A549 (cell line): Measurements from ENCODE around the gene HRH4. TPM values are rescaled to one million over a fixed set of nuclear protein-coding genes. Genes with fewer than 3 reads are reported as not detected.

Experiments used
- ATAC-seq, 2 experiments: fragments of 200-7000 bp in 1 of 2; fragments of >200 bp in 1 of 2; cut with Nextera tagmentation in 1 of 2; cut with Tn5 transposase in 1 of 2; 3 replicates each; pipeline versions ENCODE4 v1.8.0 to v1.9.1; 2018 to 2020; ENCODE audit warnings: mild to moderate bottlenecking in 1 of 2, moderate library complexity in 1 of 2
- CTCF ChIA-PET: fragments of 300-600 bp; sonication (Branson Sonifier 250); formaldehyde crosslinking; extraction: SDS; loops from one replicate; lab custom pipeline; 2021; ENCODE audit warnings: antibody characterized with exemption, inconsistent platforms; lab: Yijun Ruan, JAX
- POLR2A ChIA-PET: fragments of 350-600 bp; formaldehyde crosslinking; extraction: SDS; loops from one replicate; lab custom pipeline; 2021; ENCODE audit warnings: antibody characterized with exemption, inconsistent platforms; lab: Yijun Ruan, JAX
- DNase-seq, 2 experiments: peaks; one replicate each; pipeline versions ENCODE4 v3.0.0 to v3.0.0-alpha.2; 2011 to 2016; ENCODE audit warnings: low read depth in 1 of 2, low spot score in 1 of 2
- FAIRE-seq: peaks from 2 replicates; lab custom pipeline; 2011; peaks lifted over from hg19 to GRCh38; lab: Jason Lieb, UNC
- H3K27ac ChIP-seq, 2 experiments: fragments of >200 bp; sonication (Bioruptor Twin); formaldehyde crosslinking; 3 replicates each; pipeline ENCODE4 v1.5.1; 2016 to 2017
- H3K4me1 ChIP-seq: fragments of >200 bp; sonication (Bioruptor Twin); formaldehyde crosslinking; 3 replicates; pipeline ENCODE4 v1.6.1; 2016
- H3K4me2 ChIP-seq: fragments of >200 bp; sonication (Bioruptor Twin); formaldehyde crosslinking; 3 replicates; pipeline ENCODE4 v1.6.1; 2016
- H3K4me3 ChIP-seq: fragments of >200 bp; sonication (Bioruptor Twin); formaldehyde crosslinking; 3 replicates; pipeline ENCODE4 v1.5.1; 2016
- H3K9me3 ChIP-seq: fragments of >200 bp; sonication (Bioruptor Twin); formaldehyde crosslinking; 3 replicates; pipeline ENCODE4 v1.6.1; 2016
- ATOH8 ChIP-seq: fragments of 250-450 bp; sonication (Bioruptor Pico); IDR thresholded peaks from 2 replicates; pipeline ENCODE4 v1.5.0; 2020; ENCODE audit warnings: low read depth, mild to moderate bottlenecking, moderate library complexity
- BCL3 ChIP-seq: fragments of >200 bp; sonication (Bioruptor Twin); formaldehyde crosslinking; IDR thresholded peaks from 3 replicates; pipeline ENCODE4 v1.6.1; 2016
- CBX2 ChIP-seq: fragments of 200-600 bp; sonication (generic); IDR thresholded peaks from 2 replicates; pipeline ENCODE4 v1.6.1; 2016; ENCODE audit warnings: low read depth, mild to moderate bottlenecking, borderline replicate concordance
- CEBPB ChIP-seq, 2 experiments: fragments of >200 bp in 1 of 2; sonication (Bioruptor Twin) in 1 of 2; formaldehyde crosslinking in 1 of 2; IDR thresholded peaks; 2 replicates each; pipeline ENCODE4 v1.6.1; 2012 to 2016
- E2F6 ChIP-seq: IDR thresholded peaks from 2 replicates; pipeline ENCODE4 v1.6.1; 2012; ENCODE audit warnings: low read depth, borderline replicate concordance
- FOXS1 ChIP-seq: fragments of 250-450 bp; sonication (Bioruptor Pico); IDR thresholded peaks from 2 replicates; pipeline ENCODE4 v1.5.0; 2020; ENCODE audit warnings: mild to moderate bottlenecking, moderate library complexity
- HDAC2 ChIP-seq: fragments of 200-600 bp; sonication (generic); IDR thresholded peaks from 2 replicates; pipeline ENCODE4 v1.6.1; 2016
- KDM1A ChIP-seq: fragments of 200-600 bp; sonication (generic); IDR thresholded peaks from 2 replicates; pipeline ENCODE4 v1.6.1; 2016; ENCODE audit warnings: low read depth, mild to moderate bottlenecking
- MAFK ChIP-seq: fragments of 450-650 bp; IDR thresholded peaks from 2 replicates; pipeline ENCODE4 v1.6.1; 2014; ENCODE audit not compliant: partially characterized antibody
- MAX ChIP-seq: IDR thresholded peaks from 2 replicates; pipeline ENCODE4 v1.6.1; 2012
- MAZ ChIP-seq: fragments of 150-350 bp; IDR thresholded peaks from 2 replicates; pipeline ENCODE4 v1.6.1; 2014; ENCODE audit warnings: antibody characterized with exemption, low read depth, low read length, borderline replicate concordance
- MYC ChIP-seq: IDR thresholded peaks from 2 replicates; pipeline ENCODE4 v1.6.1; 2012; ENCODE audit warnings: mild to moderate bottlenecking, inconsistent platforms, low read length, improper control_type of control experiment, borderline replicate concordance
- NFE2L2 ChIP-seq: fragments of 150-350 bp; conservative IDR thresholded peaks from 2 replicates; pipeline ENCODE4 v1.6.1; 2014; ENCODE audit warnings: low read length
- PBX3 ChIP-seq: IDR thresholded peaks from 2 replicates; pipeline ENCODE4 v1.6.1; 2012
- PHF8 ChIP-seq: fragments of 200-600 bp; sonication (generic); IDR thresholded peaks from 2 replicates; pipeline ENCODE4 v1.6.1; 2016; ENCODE audit warnings: low read depth, mild to moderate bottlenecking, antibody characterized with exemption, moderate library complexity, borderline replicate concordance
- POLR2AphosphoS2 ChIP-seq: conservative IDR thresholded peaks from 2 replicates; pipeline ENCODE4 v1.6.1; 2012; ENCODE audit warnings: low read length, improper control_type of control experiment, inconsistent platforms
- RAD21 ChIP-seq, 2 experiments: fragments of >200 bp in 1 of 2; sonication (Bioruptor Twin) in 1 of 2; formaldehyde crosslinking in 1 of 2; IDR thresholded peaks in 1 of 2; conservative IDR thresholded peaks in 1 of 2; 2 replicates in 1 of 2; 3 replicates in 1 of 2; pipeline ENCODE4 v1.6.1; 2012 to 2018; ENCODE audit warnings: inconsistent platforms in 1 of 2
- RCOR1 ChIP-seq: fragments of 150-350 bp; IDR thresholded peaks from 2 replicates; pipeline ENCODE4 v1.6.1; 2014; ENCODE audit warnings: antibody characterized with exemption, low read length, low read depth
- SMC3 ChIP-seq: fragments of >200 bp; sonication (Bioruptor Twin); formaldehyde crosslinking; IDR thresholded peaks from 3 replicates; pipeline ENCODE4 v1.6.1; 2018; ENCODE audit warnings: inconsistent platforms
- SREBF2 ChIP-seq: fragments of 450-650 bp; IDR thresholded peaks from 2 replicates; pipeline ENCODE4 v1.6.1; 2014; ENCODE audit warnings: mild to moderate bottlenecking, moderate library complexity
- WGBS: methylation state at CpG from one replicate; pipeline ENCODE4 v1.1.6; 2017; ENCODE audit errors: missing lambda C conversion rate; 5-methylcytosine and 5-hydroxymethylcytosine counted together
- polyA plus RNA-seq, 4 experiments: library from polyadenylated mRNA; depleted of rRNA in 3 of 4; stranded (reverse); fragments of >200 nt; fragmentation: RNase III in 1 of 4; extraction: RNeasy Plus Mini Kit Qiagen cat#74134 plus additional on column Dnase treatment in 1 of 4; gene quantifications; 2 replicates in 3 of 4; 3 replicates in 1 of 4; pipeline ENCODE4 v1.2.3, GENCODE V29; 2011 to 2017

The HRH4 gene
- polyA plus RNA-seq, 2 of the 4 experiments (the other 2 are of a cell fraction), result 0.04 to 0.08 TPM

GRCh38 chr18:24472591-24472990 lies 12.2 kb downstream of the HRH4 start:
- FAIRE-seq (no peak), DNase-seq (no peak), ATAC-seq (no peak)
- POLR2A ChIA-PET, result no interaction called here
- Histone ChIP-seq H3K9me3 (no peaks in the 10 kb centered on the region), H3K4me3 (no peak overlapping the region), H3K4me2 (no peak overlapping the region), H3K27ac (no peak overlapping the region), H3K4me1 (no peaks in the 10 kb centered on the region)
- 82% methylated on average over 5 of the region's 5 CpGs for WGBS
- CTCF ChIA-PET, result interaction anchor here (1.7 kb wide), 1 partner anchor 113 kb away, joined by 5 read pairs; no protein-coding TSS in a partner anchor
- TF ChIP-seq MAZ (no peak), HDAC2 (no peak), CBX2 (no peak), PBX3 (no peak), RCOR1 (no peak), ATOH8 (CRISPR knock-in tag) (no peak), PHF8 (no peak), NFE2L2 (no peak), FOXS1 (no peak)

- Histone ChIP-seq H3K4me2 (no peak overlapping the region), H3K4me3 (no peak overlapping the region), H3K4me1 (no peaks in the 10 kb centered on the region), H3K9me3 (no peaks in the 10 kb centered on the region), H3K27ac (no peak overlapping the region)
- no peak for TF ChIP-seq MYC
- no peak for TF ChIP-seq SREBF2
- TF ChIP-seq BCL3, result no peak
- no peak for TF ChIP-seq SMC3
- no peak for TF ChIP-seq RAD21 (conservative IDR thresholded peaks at IDR 0.05 in 1 of 2, IDR thresholded peaks at IDR 0.05 in 1 of 2)
- TF ChIP-seq E2F6, result no peak
- no peak for TF ChIP-seq KDM1A
- TF ChIP-seq MAFK, result no peak
- no peak for TF ChIP-seq CEBPB (IDR thresholded peaks at IDR 0.05)
- TF ChIP-seq PBX3, result no peak
- no peak for TF ChIP-seq MAX
- no peak for TF ChIP-seq POLR2AphosphoS2
- ATAC-seq (no peak), FAIRE-seq (no peak), DNase-seq (no peak)
- ChIA-PET POLR2A (no interaction called here), CTCF (interaction anchor here (0.6 to 1.7 kb wide), 4 partner anchors 9 to 115 kb away, joined by 3 to 5 read pairs (median 3); no protein-coding TSS in a partner anchor)
- 4% methylated on average over 2 of the region's 2 CpGs for whole genome bisulfite sequencing
These were observed 14.0 kb downstream of the HRH4 start for GRCh38 chr18:24474406-24474805.
